ENCODE data around the gene PRAMEF1.

The PRAMEF1 gene

GRCh38 chr1:12769976-12770505 lies 21.2 kb upstream of the PRAMEF1 start:
- Histone ChIP-seq H3K4me1 (ENCODE audit: insufficient read depth, low read length, poor library complexity, severe bottlenecking) (no peaks in the 10 kb centered on the region), H3F3A (ENCODE audit: low read depth) (no peaks in the 10 kb centered on the region), H3K27me3 (ENCODE audit: insufficient read depth, low read length, poor library complexity, severe bottlenecking) (no peaks in the 10 kb centered on the region), H4K20me1 (ENCODE audit: insufficient read depth, low read length, poor library complexity, severe bottlenecking) (no peaks in the 10 kb centered on the region), H2AFZ (ENCODE audit: low read length) (no peak overlapping the region), H3K4me2 (ENCODE audit: low read depth, low read length, poor library complexity, severe bottlenecking) (no peak overlapping the region), H3K4me3 (ENCODE audit: low read length, poor library complexity, severe bottlenecking) (no peak overlapping the region), H3K36me3 (ENCODE audit: insufficient read depth, low read length) (no peaks in the 10 kb centered on the region), H3K9ac (ENCODE audit: low read depth, low read length, poor library complexity, severe bottlenecking) (no peak overlapping the region), H3K9me2 (replicated peaks; ENCODE audit: low read depth, low read length) (no peaks in the 10 kb centered on the region), H3K79me2 (ENCODE audit: insufficient read depth, low read length) (no peaks in the 10 kb centered on the region), H3K9me3 (ENCODE audit: insufficient read depth, low read depth, low read length) (no peaks in the 10 kb centered on the region)
- TF ChIP-seq EZH2phosphoT487 (IDR thresholded peaks at IDR 0.05; ENCODE audit: borderline replicate concordance) = no peak
- no peak for TF ChIP-seq CTCF (conservative IDR thresholded peaks at IDR 0.05; ENCODE audit: low read length)

- Histone ChIP-seq H3K4me2 (ENCODE audit: low read depth, low read length, poor library complexity, severe bottlenecking) (no peak overlapping the region), H4K20me1 (ENCODE audit: insufficient read depth, low read length, poor library complexity, severe bottlenecking) (no peaks in the 10 kb centered on the region), H3K9me3 (ENCODE audit: insufficient read depth, low read depth, low read length) (no peaks in the 10 kb centered on the region), H3K4me3 (ENCODE audit: low read length, poor library complexity, severe bottlenecking) (no peak overlapping the region), H3K27me3 (ENCODE audit: insufficient read depth, low read length, poor library complexity, severe bottlenecking) (no peaks in the 10 kb centered on the region), H3K9ac (ENCODE audit: low read depth, low read length, poor library complexity, severe bottlenecking) (no peak overlapping the region), H3K79me2 (ENCODE audit: insufficient read depth, low read length) (no peaks in the 10 kb centered on the region), H3K36me3 (ENCODE audit: insufficient read depth, low read length) (no peaks in the 10 kb centered on the region), H3K9me2 (replicated peaks; ENCODE audit: low read depth, low read length) (no peaks in the 10 kb centered on the region), H2AFZ (ENCODE audit: low read length) (no peak overlapping the region), H3K4me1 (ENCODE audit: insufficient read depth, low read length, poor library complexity, severe bottlenecking) (no peaks in the 10 kb centered on the region), H3F3A (ENCODE audit: low read depth) (no peaks in the 10 kb centered on the region)
- TF ChIP-seq EZH2phosphoT487 (IDR thresholded peaks at IDR 0.05; ENCODE audit: borderline replicate concordance) = no peak
Observed at GRCh38 chr1:12770620-12771019, 20.6 kb upstream of the PRAMEF1 start.

- Histone ChIP-seq H2AFZ (ENCODE audit: low read length) (no peak overlapping the region), H3K4me3 (ENCODE audit: low read length, poor library complexity, severe bottlenecking) (no peak overlapping the region), H3K9ac (ENCODE audit: low read depth, low read length, poor library complexity, severe bottlenecking) (no peak overlapping the region), H3K79me2 (ENCODE audit: insufficient read depth, low read length) (no peaks in the 10 kb centered on the region), H3K4me1 (ENCODE audit: insufficient read depth, low read length, poor library complexity, severe bottlenecking) (no peaks in the 10 kb centered on the region), H3K9me2 (replicated peaks; ENCODE audit: low read depth, low read length) (no peaks in the 10 kb centered on the region), H4K20me1 (ENCODE audit: insufficient read depth, low read length, poor library complexity, severe bottlenecking) (no peaks in the 10 kb centered on the region), H3K4me2 (ENCODE audit: low read depth, low read length, poor library complexity, severe bottlenecking) (no peak overlapping the region), H3K36me3 (ENCODE audit: insufficient read depth, low read length) (no peaks in the 10 kb centered on the region), H3K27me3 (ENCODE audit: insufficient read depth, low read length, poor library complexity, severe bottlenecking) (no peaks in the 10 kb centered on the region), H3F3A (ENCODE audit: low read depth) (no peaks in the 10 kb centered on the region), H3K9me3 (ENCODE audit: insufficient read depth, low read depth, low read length) (no peaks in the 10 kb centered on the region)
- TF ChIP-seq EZH2phosphoT487 (IDR thresholded peaks at IDR 0.05; ENCODE audit: borderline replicate concordance) (no peak), CTCF (conservative IDR thresholded peaks at IDR 0.05; ENCODE audit: low read length) (no peak)
Observed at GRCh38 chr1:12771186-12771585, 20.0 kb upstream of the PRAMEF1 start.

GRCh38 chr1:12772520-12772919 lies 18.7 kb upstream of the PRAMEF1 start:
- Histone ChIP-seq H3F3A (ENCODE audit: low read depth) (no peaks in the 10 kb centered on the region), H2AFZ (ENCODE audit: low read length) (no peak overlapping the region), H3K4me3 (ENCODE audit: low read length, poor library complexity, severe bottlenecking) (no peak overlapping the region), H3K9me3 (ENCODE audit: insufficient read depth, low read depth, low read length) (no peaks in the 10 kb centered on the region), H4K20me1 (ENCODE audit: insufficient read depth, low read length, poor library complexity, severe bottlenecking) (no peaks in the 10 kb centered on the region), H3K4me1 (ENCODE audit: insufficient read depth, low read length, poor library complexity, severe bottlenecking) (no peaks in the 10 kb centered on the region), H3K79me2 (ENCODE audit: insufficient read depth, low read length) (no peaks in the 10 kb centered on the region), H3K4me2 (ENCODE audit: low read depth, low read length, poor library complexity, severe bottlenecking) (no peak overlapping the region), H3K9ac (ENCODE audit: low read depth, low read length, poor library complexity, severe bottlenecking) (no peak overlapping the region), H3K36me3 (ENCODE audit: insufficient read depth, low read length) (no peaks in the 10 kb centered on the region), H3K27me3 (ENCODE audit: insufficient read depth, low read length, poor library complexity, severe bottlenecking) (no peaks in the 10 kb centered on the region), H3K9me2 (replicated peaks; ENCODE audit: low read depth, low read length) (no peaks in the 10 kb centered on the region)
- no peak for TF ChIP-seq EZH2phosphoT487 (IDR thresholded peaks at IDR 0.05; ENCODE audit: borderline replicate concordance)
- TF ChIP-seq CTCF (conservative IDR thresholded peaks at IDR 0.05; ENCODE audit: low read length) = no peak

All from Loucy (cell line).